ENCODE measurements around the gene ABCG2. TPM values are rescaled to one million over a fixed set of nuclear protein-coding genes. Genes with fewer than 3 reads are reported as not detected.
A peak's percentile ranks its signal among the peaks of the same experiment; 100 is the strongest.
"Not testable (repeated sequence)": the region's sequence is repeated elsewhere in the genome, so short reads cannot be mapped to it uniquely, and the experiment has no call there.

Gene ABCG2
- total and polyA plus RNA-seq, 5 experiments from 2014 or later, result 0.15 to 0.73 (median 0.28) TPM; not detected in 1

DNA sequence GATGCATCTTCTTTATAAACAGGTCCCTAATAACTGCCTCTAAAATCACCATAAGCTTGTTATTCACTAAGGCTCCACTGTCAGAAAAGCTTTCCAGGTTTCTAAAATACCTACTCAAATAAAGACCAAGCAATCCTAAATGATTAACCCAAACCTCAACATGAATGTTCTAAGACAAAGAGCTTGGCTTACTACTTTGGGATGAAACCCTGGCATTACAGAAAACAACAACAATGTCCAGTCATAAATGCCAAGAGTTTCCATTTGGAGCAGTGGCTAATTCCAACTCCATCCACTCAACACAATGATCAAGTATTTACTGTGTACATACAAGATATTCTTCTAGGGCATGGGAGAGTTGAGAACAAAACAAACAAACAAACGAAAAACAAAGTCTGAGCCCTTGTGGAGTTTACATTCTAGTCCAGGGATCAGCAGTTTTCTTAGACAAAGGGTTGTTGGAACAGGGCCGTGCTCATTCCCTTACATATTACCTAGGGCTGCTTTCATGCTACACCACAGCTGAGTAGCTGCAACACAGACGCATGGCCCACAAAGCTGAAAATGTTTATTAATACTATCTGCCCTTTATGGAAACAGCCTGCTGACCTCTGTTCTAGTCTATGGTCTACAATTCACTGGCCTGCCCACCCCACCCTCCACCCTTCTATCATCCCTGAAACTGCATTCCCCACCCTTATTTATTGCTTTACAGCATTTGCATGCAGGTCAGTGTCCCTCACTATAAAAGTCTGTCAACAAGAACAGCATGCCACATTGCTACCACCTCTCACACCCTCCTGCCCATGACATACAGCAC, 23.7 kb downstream of the ABCG2 start:
- ATAC-seq (no peak), DNase-seq (no peak)
- H3K27me3 Mint-ChIP-seq, result peaks cover 0 to 2% (median 0%) of the 10 kb centered on the region in 5 donors
- no peak overlapping the region for H3K27ac Mint-ChIP-seq
- no peaks in the 10 kb centered on the region for H3K9me3 Mint-ChIP-seq
- H3K4me3 Mint-ChIP-seq, result no peak overlapping the region
- no peaks in the 10 kb centered on the region for H3K36me3 Mint-ChIP-seq
- POLR2A ChIA-PET, result no interaction called here
- no peaks in the 10 kb centered on the region for H3K4me1 Mint-ChIP-seq

DNA sequence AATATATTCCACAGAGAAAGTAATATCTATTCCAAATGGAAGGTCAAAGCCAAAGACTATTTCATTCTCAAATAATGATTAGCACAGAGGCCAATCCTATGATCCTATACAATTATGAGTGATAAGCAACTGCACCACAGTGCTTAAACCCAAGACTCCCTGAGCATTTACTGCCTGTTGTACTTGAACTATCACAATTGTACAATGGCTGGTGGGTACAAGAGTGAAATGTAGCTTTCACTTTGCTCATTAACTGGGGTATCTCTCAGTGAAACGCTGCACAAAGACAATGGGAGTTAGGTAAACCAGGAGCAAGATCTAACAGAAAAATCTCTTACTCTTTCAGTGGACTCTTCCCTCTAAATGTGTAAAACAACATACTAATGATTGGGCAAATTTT, 24.3 kb downstream of the ABCG2 start:
- DNase-seq (no peak), ATAC-seq (no peak)
- H3K27ac Mint-ChIP-seq, result no peak overlapping the region
- no peaks in the 10 kb centered on the region for H3K9me3 Mint-ChIP-seq
- no peaks in the 10 kb centered on the region for H3K4me1 Mint-ChIP-seq
- H3K36me3 Mint-ChIP-seq, result no peaks in the 10 kb centered on the region
- H3K4me3 Mint-ChIP-seq, result no peak overlapping the region
- peaks cover 0 to 2% (median 0%) of the 10 kb centered on the region in 5 donors for H3K27me3 Mint-ChIP-seq
- POLR2A ChIA-PET, result no interaction called here

DNA sequence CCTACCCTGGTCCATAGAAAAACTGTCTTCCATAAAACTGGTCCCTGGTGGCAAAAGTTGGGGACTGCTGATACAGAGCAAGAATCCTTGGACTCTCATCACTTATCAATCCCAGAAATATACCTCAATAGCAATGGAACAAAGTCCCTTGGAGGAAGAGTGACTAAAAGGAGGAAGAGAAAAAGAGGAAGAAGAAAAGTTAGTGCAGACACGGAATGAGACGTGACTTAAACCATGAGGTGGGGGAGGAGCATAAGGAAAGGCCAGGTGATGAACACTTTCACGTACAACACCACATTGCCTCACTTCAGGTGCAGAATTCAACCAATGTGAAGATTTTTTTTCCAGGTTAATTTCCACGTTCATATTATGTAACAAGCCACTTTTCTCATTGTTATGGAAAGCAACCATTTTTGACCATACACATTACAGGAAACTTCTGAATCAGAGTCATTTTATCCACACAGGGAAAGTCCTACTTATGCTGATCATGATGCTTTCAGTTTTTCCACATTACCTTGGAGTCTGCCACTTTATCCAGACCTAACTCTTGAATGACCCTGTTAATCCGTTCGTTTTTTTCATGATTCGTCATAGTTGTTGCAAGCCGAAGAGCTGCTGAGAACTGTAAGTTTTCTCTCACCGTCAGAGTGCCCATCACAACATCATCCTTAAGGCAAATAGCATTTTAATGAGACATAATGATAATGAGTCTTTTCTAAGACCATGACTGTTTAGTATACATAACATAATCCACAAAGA, 27.7 kb downstream of the ABCG2 start:
- H3K4me3 Mint-ChIP-seq, result no peak overlapping the region
- H3K27ac Mint-ChIP-seq, result no peak overlapping the region

DNA sequence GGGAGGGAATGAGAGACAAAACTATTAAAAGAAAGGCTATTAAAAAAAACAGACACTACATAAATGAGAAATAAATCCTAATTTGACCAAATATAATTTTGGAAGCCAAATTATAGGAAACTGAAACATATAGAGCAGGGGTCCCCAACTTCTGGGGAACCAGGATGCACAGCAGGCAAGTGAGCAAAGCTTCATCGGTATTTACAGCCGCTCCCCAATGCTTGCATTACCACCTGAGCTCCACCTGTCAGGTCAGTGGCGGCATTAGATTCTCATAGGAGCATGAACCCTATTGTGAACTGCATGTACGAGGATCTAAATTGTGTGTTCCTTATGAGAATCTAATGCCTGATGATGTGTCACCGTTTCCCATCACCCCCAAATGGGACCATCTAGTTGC, 28.4 kb downstream of the ABCG2 start:
- Mint-ChIP-seq H3K9me3 (peaks cover 0 to 6% (median under 1%) of the 10 kb centered on the region in 9 donors), H3K27ac (no peak overlapping the region)
- POLR2A ChIA-PET, result no interaction called here

More for the DNA sequence above, 27.7 kb downstream of the ABCG2 start:
- DNase-seq (no peak), ATAC-seq (no peak)
- H3K9me3 Mint-ChIP-seq, result peaks cover 0 to 3% (median 0%) of the 10 kb centered on the region in 9 donors
- H3K36me3 Mint-ChIP-seq, result no peaks in the 10 kb centered on the region
- POLR2A ChIA-PET, result no interaction called here
- peaks cover 0 to 3% (median 0%) of the 10 kb centered on the region in 5 donors for H3K27me3 Mint-ChIP-seq
- no peaks in the 10 kb centered on the region for H3K4me1 Mint-ChIP-seq

DNA sequence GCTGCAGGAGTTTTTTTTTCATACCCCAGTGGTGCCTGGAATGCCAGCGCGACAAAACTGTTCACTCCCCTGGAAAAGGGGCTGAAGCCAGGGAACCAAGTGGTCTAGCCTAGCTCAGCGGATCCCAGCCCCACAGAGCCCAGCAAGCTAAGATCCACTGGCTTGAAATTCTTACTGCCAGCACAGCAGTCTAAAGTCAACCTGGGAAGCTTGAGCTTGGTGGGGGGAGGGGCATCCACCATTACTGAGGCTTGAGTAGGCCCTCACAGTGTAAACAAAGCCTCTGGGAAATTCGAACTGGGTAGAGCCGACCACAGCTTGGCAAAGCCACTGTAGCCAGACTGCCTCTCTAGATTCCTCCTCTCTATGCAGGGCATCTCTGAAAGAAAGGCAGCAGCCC, 36.2 kb downstream of the ABCG2 start:
- H3K27ac Mint-ChIP-seq, H3K4me3 Mint-ChIP-seq, POLR2A ChIA-PET, ATAC-seq, H3K4me1 Mint-ChIP-seq, DNase-seq: not testable (repeated sequence)
- Mint-ChIP-seq H3K36me3 (peaks cover 7 to 29% (median 18%) of the 10 kb centered on the region in 3 donors), H3K9me3 (peaks cover 7 to 49% (median 30%) of the 10 kb centered on the region in 9 donors), H3K27me3 (peaks cover 3 to 14% (median 7%) of the 10 kb centered on the region in 5 donors)

More for the DNA sequence above, 28.4 kb downstream of the ABCG2 start:
- ATAC-seq, result no peak
- Mint-ChIP-seq H3K4me1 (no peaks in the 10 kb centered on the region), H3K4me3 (no peak overlapping the region), H3K27me3 (peaks cover 0 to 5% (median 0%) of the 10 kb centered on the region in 5 donors), H3K36me3 (no peaks in the 10 kb centered on the region)
- no peak for DNase-seq

DNA sequence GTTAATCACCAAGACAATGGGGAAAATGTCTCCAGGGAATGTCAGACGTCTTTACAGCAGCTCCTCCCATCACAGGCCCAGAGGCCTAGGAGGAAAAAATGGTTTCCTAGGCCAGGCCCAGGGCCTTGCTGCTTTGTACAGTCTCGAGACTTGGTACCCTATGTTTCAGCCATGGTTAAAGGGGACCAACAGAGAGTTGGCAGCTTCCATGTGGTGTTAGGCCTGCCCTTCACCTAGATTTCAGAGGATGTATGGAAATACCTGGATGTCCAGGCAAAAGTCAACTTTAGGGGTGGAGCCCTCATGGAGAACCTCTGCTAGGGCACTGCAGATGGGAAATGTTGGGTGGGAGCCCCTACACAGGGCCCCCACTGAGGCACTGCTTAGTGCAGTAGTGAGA, 38.5 kb downstream of the ABCG2 start:
- H3K27me3 Mint-ChIP-seq, result peaks cover 3 to 9% (median 7%) of the 10 kb centered on the region in 5 donors
- DNase-seq (no peak), ATAC-seq (no peak)
- H3K27ac Mint-ChIP-seq, result no peak overlapping the region
- H3K9me3 Mint-ChIP-seq, result peaks cover 7 to 45% (median 28%) of the 10 kb centered on the region in 9 donors
- no peak overlapping the region for H3K4me3 Mint-ChIP-seq
- H3K4me1 Mint-ChIP-seq, result peaks cover 0 to 5% (median 0%) of the 10 kb centered on the region in 4 donors
- POLR2A ChIA-PET, result no interaction called here
- peaks cover 7 to 29% (median 18%) of the 10 kb centered on the region in 3 donors for H3K36me3 Mint-ChIP-seq

DNA sequence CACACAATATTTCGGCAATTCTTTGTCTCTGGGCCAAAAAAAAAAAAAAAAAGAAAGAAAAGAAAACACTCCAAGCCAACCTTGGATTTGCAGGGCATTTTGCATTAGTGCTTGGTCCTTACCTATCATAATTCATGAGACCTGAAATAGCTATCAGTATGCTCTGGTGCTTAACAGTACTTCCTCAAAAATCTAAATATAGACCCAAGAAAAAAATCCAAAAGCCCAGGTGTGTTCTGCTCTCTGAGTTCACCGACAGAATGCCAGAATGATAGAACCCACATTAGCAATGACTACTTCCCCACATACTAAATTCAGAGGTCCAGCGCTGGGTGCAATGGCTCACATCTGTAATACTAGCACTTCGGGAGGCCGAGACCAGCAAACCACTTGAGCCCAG, 42.9 kb downstream of the ABCG2 start:
- DNase-seq (no peak), ATAC-seq (no peak)
- Mint-ChIP-seq H3K4me1 (peaks cover 0 to 5% (median 0%) of the 10 kb centered on the region in 4 donors), H3K4me3 (no peak overlapping the region), H3K9me3 (peaks cover 1 to 27% (median 17%) of the 10 kb centered on the region in 9 donors), H3K27ac (peak overlapping the region in 1 of 10 donors; percentile 2), H3K36me3 (peaks cover 7 to 15% (median 8%) of the 10 kb centered on the region in 3 donors), H3K27me3 (no peaks in the 10 kb centered on the region)
- POLR2A ChIA-PET, result no interaction called here

DNA sequence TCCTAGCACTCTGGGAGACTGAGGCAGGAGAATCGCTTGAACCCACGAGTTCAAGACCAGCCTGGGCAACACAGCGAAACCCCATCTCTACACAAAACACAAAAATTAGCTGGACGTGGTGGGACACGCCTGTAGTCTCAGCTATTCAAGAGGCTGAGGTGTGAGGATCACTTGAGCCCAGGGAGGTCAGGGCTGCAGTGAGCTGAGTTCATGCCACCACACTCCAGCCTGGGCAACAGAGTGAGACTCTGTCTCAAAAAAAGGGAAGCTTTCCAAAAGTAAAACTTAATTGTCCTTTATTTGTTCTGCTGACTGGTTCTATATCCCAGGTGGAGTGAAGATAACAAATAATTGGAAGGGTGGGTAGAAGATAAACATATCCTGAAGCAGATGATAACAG, 45.6 kb downstream of the ABCG2 start:
- DNase-seq, result no peak
- Mint-ChIP-seq H3K27me3 (no peaks in the 10 kb centered on the region), H3K4me3 (no peak overlapping the region), H3K4me1 (peaks cover 0 to 5% (median 0%) of the 10 kb centered on the region in 4 donors), H3K27ac (no peak overlapping the region), H3K9me3 (peaks cover 0 to 4% (median 0%) of the 10 kb centered on the region in 9 donors), H3K36me3 (no peaks in the 10 kb centered on the region)
- POLR2A ChIA-PET, result no interaction called here
- ATAC-seq, result no peak

DNA sequence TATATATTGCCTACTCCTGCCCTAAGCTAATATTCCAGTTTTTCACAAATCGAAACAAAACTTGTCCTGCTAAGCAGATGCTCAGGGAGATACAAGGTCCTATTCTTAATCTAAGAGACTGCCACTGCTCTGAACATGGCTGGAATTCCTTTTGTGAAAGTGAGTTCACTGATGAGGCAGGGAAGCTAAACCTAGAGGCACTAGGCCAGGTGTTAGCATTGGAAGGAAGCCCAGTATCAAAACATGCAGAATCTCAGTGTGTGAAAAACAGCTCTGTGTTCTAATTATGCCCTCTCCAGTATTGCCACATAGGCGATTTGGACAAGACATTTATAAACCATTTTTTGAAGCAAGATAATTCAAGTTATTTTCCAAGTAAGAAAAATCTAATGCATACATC, 47.6 kb downstream of the ABCG2 start:
- POLR2A ChIA-PET, result no interaction called here
- Mint-ChIP-seq H3K4me1 (peaks cover 0 to 5% (median 0%) of the 10 kb centered on the region in 4 donors), H3K9me3 (no peaks in the 10 kb centered on the region), H3K36me3 (no peaks in the 10 kb centered on the region), H3K27me3 (no peaks in the 10 kb centered on the region), H3K27ac (no peak overlapping the region), H3K4me3 (no peak overlapping the region)
- DNase-seq, result no peak
- no peak for ATAC-seq

DNA sequence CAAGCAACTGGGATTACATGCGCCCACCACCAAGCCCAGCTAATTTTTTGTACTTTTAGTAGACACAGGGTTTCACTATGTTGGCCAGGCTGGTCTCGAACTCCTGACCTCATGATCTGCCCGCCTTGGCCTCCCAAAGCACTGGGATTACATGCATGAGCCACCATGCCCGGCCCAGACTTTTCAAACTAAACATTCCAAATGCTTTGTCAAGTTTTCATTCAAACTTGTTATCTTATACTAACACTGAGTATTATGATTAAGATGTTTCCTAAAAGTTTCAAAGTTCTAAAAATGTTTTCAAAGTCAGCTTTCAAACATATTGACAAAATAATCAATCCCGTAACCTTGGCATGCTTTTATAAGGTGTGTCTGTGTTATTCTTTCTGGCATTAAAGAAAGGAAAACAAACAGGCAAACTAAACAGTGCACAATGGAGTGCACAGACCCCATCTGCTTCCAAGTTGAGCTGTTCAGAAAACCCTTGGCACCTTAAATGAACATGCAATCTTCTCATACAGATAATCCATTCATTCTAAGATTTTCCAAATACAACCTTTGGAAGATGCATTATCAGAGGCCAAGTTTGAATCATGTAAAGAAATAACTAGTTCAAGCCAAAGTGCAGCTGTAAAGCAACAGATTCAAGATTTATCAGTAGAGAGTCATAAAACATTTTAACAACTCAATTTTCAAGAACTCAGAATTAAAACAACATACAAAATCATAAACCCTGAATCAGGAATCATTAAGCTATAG, 49.1 kb downstream of the ABCG2 start:
- DNase-seq, result no peak
- H3K27ac Mint-ChIP-seq, result no peak overlapping the region
- H3K4me1 Mint-ChIP-seq, result no peaks in the 10 kb centered on the region
- no peaks in the 10 kb centered on the region for H3K9me3 Mint-ChIP-seq
- H3K27me3 Mint-ChIP-seq, result no peaks in the 10 kb centered on the region
- POLR2A ChIA-PET, result no interaction called here
- no peak for ATAC-seq
- H3K36me3 Mint-ChIP-seq, result no peaks in the 10 kb centered on the region
- H3K4me3 Mint-ChIP-seq, result no peak overlapping the region

DNA sequence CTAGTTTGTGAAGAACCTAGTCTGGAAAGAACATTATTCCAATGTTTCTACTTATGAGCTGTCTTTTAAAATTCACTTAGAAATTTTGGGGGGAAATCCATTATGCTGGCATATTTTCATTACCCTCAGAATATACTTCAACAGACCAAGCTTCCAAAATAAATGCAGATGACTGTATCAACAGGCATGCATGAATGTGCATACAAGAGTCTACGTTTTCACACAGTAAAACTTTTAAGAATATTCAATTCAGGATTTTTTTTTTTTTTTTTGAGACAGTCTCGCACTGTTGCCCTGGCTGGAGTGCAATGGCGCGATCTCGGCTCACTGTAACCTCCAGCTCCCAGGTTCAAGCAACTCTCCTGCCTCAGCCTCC, 49.7 kb downstream of the ABCG2 start:
- no peak overlapping the region for H3K4me3 Mint-ChIP-seq

DNA sequence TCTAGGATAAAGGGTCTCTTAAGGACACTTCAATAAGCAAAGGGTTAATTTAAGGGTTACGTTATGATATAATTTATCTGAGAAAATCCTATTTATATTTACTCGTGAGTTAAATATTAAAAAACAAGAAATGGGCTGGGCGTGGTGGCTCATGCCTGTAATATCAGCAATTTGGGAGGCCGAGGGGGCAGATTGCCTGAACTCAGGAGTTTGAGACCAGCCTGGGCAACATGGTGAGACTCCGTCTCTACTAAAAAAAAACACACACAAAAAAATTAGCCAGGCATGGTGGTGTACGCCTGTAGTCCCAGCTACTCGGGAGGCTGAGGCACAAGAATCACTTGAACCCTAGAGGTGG, 50.4 kb downstream of the ABCG2 start:
- H3K27me3 Mint-ChIP-seq, ATAC-seq, H3K36me3 Mint-ChIP-seq, H3K27ac Mint-ChIP-seq, H3K4me1 Mint-ChIP-seq, H3K9me3 Mint-ChIP-seq, POLR2A ChIA-PET, H3K4me3 Mint-ChIP-seq, DNase-seq: not testable (repeated sequence)

More for the DNA sequence above, 49.7 kb downstream of the ABCG2 start:
- Mint-ChIP-seq H3K36me3 (no peaks in the 10 kb centered on the region), H3K9me3 (no peaks in the 10 kb centered on the region), H3K4me1 (no peaks in the 10 kb centered on the region), H3K27ac (no peak overlapping the region), H3K27me3 (no peaks in the 10 kb centered on the region)
- DNase-seq (no peak), ATAC-seq (no peak)
- POLR2A ChIA-PET, result no interaction called here

Data from naive thymus-derived CD8-positive, alpha-beta T cell (primary cell).